IPS-20b (cell line): ENCODE measurements around the gene CTNNA1.

Source experiments
- H3K27ac ChIP-seq: one replicate; pipeline ENCODE4 v1.5.1; 2013; ENCODE audit warnings: low read length
- H3K27me3 ChIP-seq: 2 replicates; pipeline ENCODE4 v1.6.1; 2013; ENCODE audit warnings: mild to moderate bottlenecking, low read length, inconsistent platforms; ENCODE audit not compliant: insufficient read depth
- H3K36me3 ChIP-seq: 2 replicates; pipeline ENCODE4 v1.6.1; 2013; ENCODE audit warnings: low read depth, mild to moderate bottlenecking, inconsistent platforms, low read length, moderate library complexity; ENCODE audit not compliant: insufficient read depth
- H3K4me1 ChIP-seq: 2 replicates; pipeline ENCODE4 v1.6.1; 2013; ENCODE audit warnings: mild to moderate bottlenecking, control low read depth, inconsistent platforms, low read length, moderate library complexity; ENCODE audit not compliant: insufficient read depth
- H3K4me3 ChIP-seq: 2 replicates; pipeline ENCODE4 v1.5.1; 2013; ENCODE audit warnings: mild to moderate bottlenecking, low read length, inconsistent platforms
- H3K9ac ChIP-seq: 2 replicates; pipeline ENCODE4 v1.6.1; 2013; ENCODE audit warnings: low read depth, mild to moderate bottlenecking, inconsistent platforms, low read length, moderate library complexity
- H3K9me3 ChIP-seq: 2 replicates; pipeline ENCODE4 v1.6.1; 2013; ENCODE audit warnings: mild to moderate bottlenecking, low read depth, low read length, inconsistent platforms; ENCODE audit not compliant: insufficient read depth

CTNNA1 gene

GRCh38 chr5:138929571-138929955, 176.3 kb downstream of the CTNNA1 start:
- no peak overlapping the region for H3K9ac ChIP-seq
- no peaks in the 10 kb centered on the region for H3K27me3 ChIP-seq
- H3K36me3 ChIP-seq, result peaks cover 100% of the 10 kb centered on the region
- H3K4me3 ChIP-seq, result no peak overlapping the region
- H3K27ac ChIP-seq, result no peak overlapping the region
- H3K9me3 ChIP-seq, result no peaks in the 10 kb centered on the region
- H3K4me1 ChIP-seq, result no peaks in the 10 kb centered on the region

- peaks cover 100% of the 10 kb centered on the region for H3K36me3 ChIP-seq
- H3K9me3 ChIP-seq, result no peaks in the 10 kb centered on the region
- no peak overlapping the region for H3K27ac ChIP-seq
- H3K4me3 ChIP-seq, result no peak overlapping the region
- H3K4me1 ChIP-seq, result no peaks in the 10 kb centered on the region
- H3K27me3 ChIP-seq, result no peaks in the 10 kb centered on the region
- H3K9ac ChIP-seq, result no peak overlapping the region
These were observed 177.3 kb downstream of the CTNNA1 start for GRCh38 chr5:138930371-138931097.

GRCh38 chr5:138932171-138932810, 179.1 kb downstream of the CTNNA1 start:
- Histone ChIP-seq H3K27me3 (no peaks in the 10 kb centered on the region), H3K4me1 (no peaks in the 10 kb centered on the region), H3K9me3 (no peaks in the 10 kb centered on the region), H3K4me3 (no peak overlapping the region), H3K27ac (no peak overlapping the region), H3K9ac (no peak overlapping the region), H3K36me3 (peaks cover 84% of the 10 kb centered on the region)

GRCh38 chr5:138933522-138934290, 180.5 kb downstream of the CTNNA1 start:
- Histone ChIP-seq H3K9ac (no peak overlapping the region), H3K36me3 (peaks cover 70% of the 10 kb centered on the region), H3K4me3 (no peak overlapping the region), H3K27me3 (no peaks in the 10 kb centered on the region), H3K27ac (no peak overlapping the region), H3K4me1 (peaks cover 3% of the 10 kb centered on the region; the same call in 1 of the 2 replicates), H3K9me3 (no peaks in the 10 kb centered on the region)

- peaks cover 5% of the 10 kb centered on the region; the same call in 1 of the 2 replicates for H3K4me1 ChIP-seq
- no peaks in the 10 kb centered on the region for H3K27me3 ChIP-seq
- H3K9ac ChIP-seq, result no peak overlapping the region
- H3K4me3 ChIP-seq, result no peak overlapping the region
- peaks cover 57% of the 10 kb centered on the region for H3K36me3 ChIP-seq
- no peaks in the 10 kb centered on the region for H3K9me3 ChIP-seq
- H3K27ac ChIP-seq, result no peak overlapping the region
These were observed 181.7 kb downstream of the CTNNA1 start for GRCh38 chr5:138934971-138935370.

- H3K27me3 ChIP-seq, result no peaks in the 10 kb centered on the region
- H3K9ac ChIP-seq, result no peak overlapping the region
- no peaks in the 10 kb centered on the region for H3K9me3 ChIP-seq
- peaks cover 52% of the 10 kb centered on the region for H3K36me3 ChIP-seq
- peaks cover 5% of the 10 kb centered on the region; the same call in 1 of the 2 replicates for H3K4me1 ChIP-seq
- no peak overlapping the region for H3K4me3 ChIP-seq
- H3K27ac ChIP-seq, result no peak overlapping the region
These were observed 182.2 kb downstream of the CTNNA1 start for GRCh38 chr5:138935466-138935865.

- Histone ChIP-seq H3K27me3 (no peaks in the 10 kb centered on the region), H3K4me3 (no peak overlapping the region), H3K27ac (no peak overlapping the region), H3K4me1 (peaks cover 5% of the 10 kb centered on the region; the same call in 1 of the 2 replicates), H3K9ac (no peak overlapping the region), H3K9me3 (no peaks in the 10 kb centered on the region), H3K36me3 (peaks cover 43% of the 10 kb centered on the region)
These were observed 183.2 kb downstream of the CTNNA1 start for GRCh38 chr5:138936225-138936967.

- H3K9ac ChIP-seq, result no peak overlapping the region
These were observed 183.7 kb downstream of the CTNNA1 start for GRCh38 chr5:138936968-138937345.

GRCh38 chr5:138937392-138938387, 184.5 kb downstream of the CTNNA1 start:
- H3K4me3 ChIP-seq, result no peak overlapping the region
- no peak overlapping the region for H3K9ac ChIP-seq
- no peaks in the 10 kb centered on the region for H3K9me3 ChIP-seq
- peaks cover 5% of the 10 kb centered on the region; the same call in 1 of the 2 replicates for H3K4me1 ChIP-seq
- H3K27me3 ChIP-seq, result no peaks in the 10 kb centered on the region
- no peak overlapping the region for H3K27ac ChIP-seq
- peaks cover 30% of the 10 kb centered on the region for H3K36me3 ChIP-seq

More at GRCh38 chr5:138936968-138937345, 183.7 kb downstream of the CTNNA1 start:
- H3K4me3 ChIP-seq, result no peak overlapping the region
- no peak overlapping the region for H3K27ac ChIP-seq
- H3K36me3 ChIP-seq, result peaks cover 37% of the 10 kb centered on the region
- H3K27me3 ChIP-seq, result no peaks in the 10 kb centered on the region
- no peaks in the 10 kb centered on the region for H3K9me3 ChIP-seq
- peaks cover 5% of the 10 kb centered on the region; the same call in 1 of the 2 replicates for H3K4me1 ChIP-seq

- no peaks in the 10 kb centered on the region for H3K27me3 ChIP-seq
- peaks cover 21% of the 10 kb centered on the region for H3K36me3 ChIP-seq
- H3K9ac ChIP-seq, result no peak overlapping the region
- H3K27ac ChIP-seq, result no peak overlapping the region
- peaks cover 5% of the 10 kb centered on the region; the same call in 1 of the 2 replicates for H3K4me1 ChIP-seq
- no peak overlapping the region for H3K4me3 ChIP-seq
- H3K9me3 ChIP-seq, result no peaks in the 10 kb centered on the region
These were observed 185.3 kb downstream of the CTNNA1 start for GRCh38 chr5:138938526-138938925.
